HTR-8/SVneo (cell line): ENCODE measurements around the gene APOF.
"Not testable (repeated sequence)": the region's sequence is repeated elsewhere in the genome, so short reads cannot be mapped to it uniquely, and the experiment has no call there.

Source experiments
- DNase-seq: peaks from one replicate; pipeline ENCODE4 v3.0.0; 2011; ENCODE audit warnings: low spot score, mixed read lengths; ENCODE audit not compliant: insufficient read length
- FAIRE-seq: peaks from 2 replicates; lab custom pipeline; 2011; peaks lifted over from hg19 to GRCh38; lab: Jason Lieb, UNC

Gene APOF, protein sequence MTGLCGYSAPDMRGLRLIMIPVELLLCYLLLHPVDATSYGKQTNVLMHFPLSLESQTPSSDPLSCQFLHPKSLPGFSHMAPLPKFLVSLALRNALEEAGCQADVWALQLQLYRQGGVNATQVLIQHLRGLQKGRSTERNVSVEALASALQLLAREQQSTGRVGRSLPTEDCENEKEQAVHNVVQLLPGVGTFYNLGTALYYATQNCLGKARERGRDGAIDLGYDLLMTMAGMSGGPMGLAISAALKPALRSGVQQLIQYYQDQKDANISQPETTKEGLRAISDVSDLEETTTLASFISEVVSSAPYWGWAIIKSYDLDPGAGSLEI

DNA sequence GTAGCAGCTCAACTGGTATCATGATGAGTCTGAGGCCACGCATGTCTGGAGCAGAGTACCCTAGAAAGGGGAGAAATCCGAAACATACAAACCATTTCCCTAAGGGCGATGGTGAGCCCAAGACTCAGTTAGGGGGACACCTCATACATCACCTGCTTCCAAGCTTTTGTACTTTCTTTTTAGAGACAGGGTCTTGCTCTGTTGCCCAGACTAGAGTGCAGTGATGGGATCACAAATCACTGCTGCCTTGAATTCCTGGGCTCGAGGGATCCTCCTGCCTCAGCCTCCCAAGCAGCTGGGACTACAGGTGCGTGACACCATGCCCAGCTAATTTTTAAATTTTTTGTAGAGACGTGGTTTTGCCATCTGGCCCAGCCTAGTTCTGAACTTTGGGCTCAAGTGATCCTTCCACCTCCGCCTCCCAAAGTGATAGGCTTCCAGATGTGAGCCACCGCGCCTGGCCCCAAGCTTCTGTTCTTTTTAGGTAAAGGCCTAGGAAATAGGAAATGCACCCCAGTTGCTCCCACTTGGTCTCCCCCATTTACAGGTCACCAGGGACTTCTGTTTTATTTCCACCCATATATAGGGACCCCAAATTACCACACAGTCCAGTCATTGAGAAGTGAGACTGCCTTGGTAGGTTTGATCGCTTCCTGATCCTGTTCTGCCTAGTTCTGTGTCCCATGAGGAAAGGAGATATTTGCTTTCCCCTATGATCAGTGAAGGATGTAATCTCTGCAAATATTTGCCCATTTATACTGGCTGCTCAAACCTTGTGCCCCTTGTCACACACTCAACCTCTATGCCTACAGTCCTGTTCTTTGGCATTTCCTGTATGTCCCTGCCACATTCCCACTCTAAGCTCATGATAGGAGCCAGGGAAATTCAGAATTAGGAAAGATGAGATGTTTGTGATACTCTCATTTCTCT, at the start of gene APOF:
Gene APOF (minus strand): TSS at position 728 of the 930 bp plus-strand sequence. CDS start 112 bp downstream, at position 616.
- no peak for FAIRE-seq
- DNase-seq = no peak

DNA sequence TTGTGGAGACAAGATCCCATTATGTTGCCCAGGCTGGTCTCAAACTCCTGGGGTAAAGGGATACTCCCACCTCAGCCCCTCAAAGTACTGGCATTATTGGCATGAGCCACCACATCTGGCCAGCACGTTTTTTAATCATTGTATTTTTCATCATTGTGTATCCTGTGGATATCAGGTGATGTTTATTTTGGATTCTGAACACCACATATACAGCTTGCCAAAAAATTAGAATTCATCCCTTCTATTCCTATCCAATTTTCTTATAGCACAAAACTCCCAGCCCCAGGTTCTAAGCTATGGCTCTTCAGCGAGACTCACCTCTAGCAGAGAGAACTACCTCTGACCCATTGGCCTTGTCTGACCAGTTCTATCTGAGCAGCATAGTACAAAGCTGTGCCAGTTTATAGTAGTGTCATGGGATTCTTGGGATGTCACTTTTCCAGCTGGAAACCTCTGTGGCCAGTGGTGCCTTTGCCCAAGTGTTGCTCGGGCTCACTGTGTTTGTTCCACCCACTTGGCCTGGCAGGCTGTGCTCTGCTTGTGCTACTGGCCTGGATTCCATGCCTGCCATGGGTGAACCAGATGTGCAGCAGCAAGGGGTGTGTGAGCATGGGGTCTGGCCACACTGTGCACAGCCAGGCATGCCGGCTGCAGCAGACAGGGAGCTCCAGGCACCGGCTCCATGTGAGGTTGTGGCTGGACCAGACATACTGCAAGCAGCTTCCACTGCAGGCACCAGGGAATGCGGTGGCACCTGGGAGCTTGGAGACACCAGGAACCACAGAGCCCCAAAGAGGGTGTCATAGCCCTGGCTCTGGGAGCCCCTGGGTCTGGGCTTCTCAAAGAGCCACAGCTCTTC, 49.4 kb upstream of the APOF start:
- DNase-seq (no peak), FAIRE-seq (no peak)

DNA sequence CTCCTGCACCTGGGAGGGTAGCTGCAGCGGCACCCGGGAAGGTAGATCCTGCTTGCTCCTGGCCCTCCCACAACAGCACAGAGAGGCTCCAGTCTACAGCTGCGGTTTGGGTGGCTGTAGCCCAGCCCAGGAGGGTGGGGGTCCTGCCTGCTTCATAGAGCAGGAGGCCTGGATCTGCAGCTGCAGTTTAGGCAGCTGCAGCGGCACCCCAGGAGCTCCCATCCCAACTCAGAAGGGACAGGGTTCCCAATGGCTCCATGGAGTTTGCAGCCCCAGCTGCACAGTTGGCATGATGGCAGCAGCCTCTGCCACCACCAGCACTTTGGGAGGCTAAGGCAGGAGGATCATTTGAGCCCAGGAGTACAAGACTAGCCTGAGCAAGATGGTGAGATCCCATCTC, 48.1 kb upstream of the APOF start:
- FAIRE-seq (no peak), DNase-seq (no peak)

DNA sequence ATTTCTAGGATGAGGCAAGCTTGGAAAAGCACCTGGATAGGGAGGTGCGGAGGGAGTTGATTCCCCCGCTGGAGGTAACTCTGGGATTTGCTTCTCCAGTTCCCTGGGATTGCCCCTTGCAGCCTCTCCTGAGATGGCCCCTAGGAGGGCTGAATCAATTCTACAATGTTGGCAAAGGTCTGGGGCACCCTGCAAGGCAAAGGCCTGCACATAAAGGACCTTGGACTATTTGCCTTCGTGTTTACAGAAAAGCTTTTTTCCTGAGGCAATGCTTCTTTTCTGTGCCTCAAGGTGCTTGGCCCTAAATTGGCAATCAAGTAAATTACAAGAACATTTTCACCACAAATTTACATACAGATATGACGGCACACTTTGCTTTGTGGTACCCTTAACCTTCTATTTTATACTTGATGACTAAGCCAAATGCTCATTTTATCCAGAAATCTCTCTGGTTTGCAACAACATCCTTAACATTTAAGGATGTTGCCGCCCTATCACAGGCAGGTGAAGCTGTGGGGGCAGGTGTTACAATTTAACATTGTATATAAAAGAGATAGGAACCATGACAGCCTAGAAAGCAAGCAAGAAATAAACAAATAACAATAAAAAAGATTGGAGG, 46.3 kb upstream of the APOF start:
- no peak for FAIRE-seq
- DNase-seq = no peak

DNA sequence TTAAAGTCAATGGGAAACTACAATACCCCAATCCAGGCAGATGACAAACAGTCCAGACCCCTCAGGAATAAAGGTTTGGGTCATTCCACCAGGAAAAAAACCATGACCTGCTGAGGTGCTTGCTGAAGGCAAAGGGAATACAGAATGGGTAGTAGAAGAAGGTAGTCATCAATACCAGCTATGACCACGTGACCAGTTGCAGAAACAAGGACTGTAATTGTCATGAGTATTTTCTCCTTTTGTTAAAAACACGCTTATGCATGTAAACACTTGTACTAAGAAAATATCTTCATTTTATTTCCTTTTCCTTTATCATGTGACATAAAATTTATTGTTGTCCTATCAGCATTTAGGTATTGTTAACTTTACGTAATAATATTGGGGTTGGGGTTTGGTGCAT, 41.6 kb upstream of the APOF start:
- FAIRE-seq = not testable (repeated sequence)

DNA sequence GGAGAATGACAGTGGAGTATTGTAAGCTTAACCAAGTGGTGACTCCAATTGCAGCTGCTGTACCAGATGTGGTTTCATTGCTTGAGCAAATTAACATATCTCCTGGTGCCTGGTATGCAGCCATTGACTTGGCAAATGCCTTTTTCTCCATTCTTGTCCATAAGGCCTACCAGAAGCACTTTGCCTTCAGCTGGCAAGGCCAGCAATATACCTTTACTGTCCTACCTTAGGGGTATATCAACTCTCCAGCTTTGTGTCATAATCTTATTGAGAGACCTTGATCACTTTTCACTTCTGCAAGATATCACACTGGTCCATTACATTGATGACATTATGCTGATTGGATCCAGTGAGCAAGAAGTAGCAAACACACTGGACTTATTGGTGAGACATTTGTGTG, 39.0 kb upstream of the APOF start:
- not testable (repeated sequence) for DNase-seq, FAIRE-seq

More for the DNA sequence above, 41.6 kb upstream of the APOF start:
- DNase-seq = not testable (repeated sequence)

DNA sequence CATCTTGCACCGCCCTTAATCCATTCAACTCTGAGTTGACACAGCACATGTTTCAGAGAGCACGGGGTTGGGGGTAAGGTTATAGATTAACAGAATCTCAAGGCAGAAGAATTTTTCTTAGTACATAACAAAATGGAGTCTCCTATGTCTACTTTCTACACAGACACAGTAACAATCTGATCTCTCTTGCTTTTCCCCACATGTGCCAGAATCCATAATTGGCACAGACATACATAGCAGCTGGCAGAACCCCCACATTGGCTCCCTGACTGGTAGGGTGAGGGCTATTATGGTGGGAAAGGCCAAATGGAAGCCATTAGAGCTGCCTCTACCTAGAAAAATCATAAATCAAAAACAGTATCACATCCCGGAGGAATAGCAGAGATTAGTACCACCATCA, 38.5 kb upstream of the APOF start:
- DNase-seq, FAIRE-seq: not testable (repeated sequence)

DNA sequence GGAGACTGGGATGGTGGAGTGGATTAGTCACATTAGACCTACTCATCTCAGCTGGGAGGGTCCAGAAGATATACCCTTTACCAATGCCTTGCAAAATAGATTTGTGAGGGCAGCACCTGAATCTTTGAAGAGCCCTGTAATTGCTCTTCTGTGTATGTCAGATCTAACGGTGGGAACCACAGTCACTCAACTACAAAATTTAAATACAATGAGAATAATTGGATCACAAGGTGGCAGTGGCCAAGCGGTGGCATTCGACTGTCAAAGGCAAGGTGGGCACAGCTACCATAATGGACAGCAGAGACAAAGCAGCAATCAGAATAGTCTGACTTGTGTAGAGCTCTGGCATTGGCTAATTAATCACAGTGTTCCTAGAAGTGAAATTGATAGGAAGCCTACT, 36.8 kb upstream of the APOF start:
- not testable (repeated sequence) for DNase-seq, FAIRE-seq

DNA sequence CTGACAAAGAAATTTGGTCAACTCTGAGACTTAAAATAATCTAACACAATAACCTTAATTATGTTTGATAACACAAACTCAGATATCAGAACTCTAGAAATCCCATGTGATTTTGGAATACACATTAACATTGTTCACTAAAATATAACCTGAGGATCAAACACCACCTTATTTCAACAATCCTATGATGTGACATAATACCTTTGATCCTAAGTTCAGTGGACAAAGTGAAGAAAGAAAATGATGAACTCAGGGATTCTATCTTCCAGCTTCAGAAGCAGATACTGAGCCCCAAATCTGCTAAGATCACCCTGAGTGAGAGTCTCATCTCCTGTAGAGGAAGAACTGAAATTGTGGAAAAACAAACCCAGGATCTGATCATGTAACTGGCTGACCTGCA, 35.7 kb upstream of the APOF start:
- no peak for FAIRE-seq
- no peak for DNase-seq

DNA sequence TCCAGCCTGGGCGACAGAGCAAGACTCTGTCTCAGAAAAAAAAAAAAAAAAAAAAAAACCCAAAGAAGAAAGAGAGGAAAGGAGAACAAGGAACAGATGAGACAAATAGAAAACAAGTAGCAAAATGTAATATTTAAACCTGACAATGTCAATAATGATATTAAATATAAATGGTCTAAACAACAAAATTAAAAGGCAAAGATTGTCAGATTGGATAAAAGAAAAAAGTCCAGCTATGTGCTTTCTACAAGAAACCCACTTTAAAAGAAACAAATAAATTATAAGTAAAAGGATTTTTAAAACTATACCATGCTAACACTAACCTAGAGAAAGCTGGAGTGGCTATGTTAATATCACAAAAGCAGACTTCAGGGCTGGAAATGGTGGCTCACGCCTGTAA, 29.7 kb upstream of the APOF start:
- DNase-seq = no peak
- no peak for FAIRE-seq

DNA sequence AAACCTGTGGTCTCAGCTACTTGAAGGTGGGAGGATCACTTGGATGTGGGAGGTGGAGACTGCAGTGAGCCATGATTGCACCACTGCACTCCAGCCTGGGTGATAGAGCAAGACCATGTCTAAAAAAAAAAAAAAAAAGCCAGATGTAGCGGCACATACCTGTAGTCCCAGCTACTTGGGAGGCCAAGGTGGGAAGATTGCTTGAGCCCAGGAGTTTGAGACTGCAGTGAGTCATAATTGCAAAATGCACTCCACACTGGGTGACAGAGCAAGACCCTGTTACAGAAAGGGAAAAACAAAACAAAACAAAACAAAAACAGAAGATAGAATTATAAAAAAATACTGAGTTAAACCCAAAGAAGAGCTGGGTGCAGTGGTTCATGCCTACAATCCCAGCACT, 29.1 kb upstream of the APOF start:
- FAIRE-seq = no peak
- no peak for DNase-seq

DNA sequence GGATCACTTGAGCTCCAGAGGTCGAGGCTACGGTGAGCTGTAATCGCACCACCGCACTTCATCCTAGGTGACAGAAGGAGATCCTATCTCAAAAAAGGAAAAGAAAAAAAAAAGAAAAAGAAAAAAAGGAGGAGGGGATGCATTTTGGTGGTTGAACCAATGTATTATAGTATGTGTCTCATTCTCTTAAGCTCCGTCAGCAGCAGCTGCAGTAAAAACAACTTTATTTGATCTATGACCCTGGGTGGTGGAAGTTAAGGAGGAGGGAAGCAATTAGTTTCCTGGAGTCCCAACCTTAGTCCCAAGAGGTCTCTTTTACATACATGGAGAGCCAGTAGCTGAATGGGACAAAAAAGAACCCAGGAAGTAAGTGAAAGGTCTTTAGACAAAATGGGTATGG, 26.8 kb upstream of the APOF start:
- DNase-seq (no peak), FAIRE-seq (no peak)

DNA sequence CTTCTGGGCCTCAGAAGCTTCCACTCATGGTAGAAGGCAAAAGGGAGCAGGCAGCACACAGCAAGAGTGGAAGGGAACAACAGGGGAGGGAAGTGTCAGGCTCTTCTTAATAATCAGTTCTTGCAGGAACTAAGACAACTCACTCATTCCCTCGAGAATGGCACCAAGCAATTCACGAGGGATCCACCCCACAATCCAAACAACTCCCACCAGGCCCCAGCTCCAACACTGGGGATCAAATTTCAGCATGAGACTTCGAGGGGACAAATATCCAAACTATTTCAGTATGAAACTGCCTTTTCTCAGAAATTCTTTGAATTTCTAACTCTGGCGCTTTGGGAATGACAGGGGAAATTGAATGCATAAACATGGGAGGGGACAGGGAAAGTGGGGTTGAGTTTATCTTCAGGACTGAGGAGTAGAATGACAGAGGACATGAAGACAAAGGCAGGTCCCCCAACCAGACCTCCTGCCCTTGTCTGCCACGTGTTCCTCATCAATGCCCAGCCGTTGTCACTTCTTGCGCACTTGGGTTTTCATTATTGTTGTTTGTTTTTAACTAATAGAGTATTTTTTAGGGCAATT, 24.6 kb upstream of the APOF start:
- no peak for FAIRE-seq
- peak; percentile 26 for DNase-seq

DNA sequence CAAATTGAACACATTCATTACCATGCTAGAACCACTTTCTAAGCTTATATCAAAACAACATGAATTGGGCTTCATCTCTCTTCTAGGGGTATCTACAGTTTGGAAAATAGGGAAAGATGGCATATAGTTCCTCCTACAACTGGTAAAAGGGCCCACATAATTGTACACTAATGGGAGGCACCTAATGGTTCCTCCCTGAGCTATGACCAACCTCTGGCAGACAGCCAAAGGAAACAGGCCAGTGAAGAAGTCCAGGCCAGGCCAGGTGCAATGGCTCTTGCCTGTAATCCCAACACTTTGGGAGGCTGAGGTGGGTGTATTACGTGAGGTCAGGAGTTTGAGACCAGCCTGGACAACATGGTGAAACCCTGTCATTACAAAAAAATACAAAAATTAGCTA, 23.2 kb upstream of the APOF start:
- DNase-seq (no peak), FAIRE-seq (no peak)

DNA sequence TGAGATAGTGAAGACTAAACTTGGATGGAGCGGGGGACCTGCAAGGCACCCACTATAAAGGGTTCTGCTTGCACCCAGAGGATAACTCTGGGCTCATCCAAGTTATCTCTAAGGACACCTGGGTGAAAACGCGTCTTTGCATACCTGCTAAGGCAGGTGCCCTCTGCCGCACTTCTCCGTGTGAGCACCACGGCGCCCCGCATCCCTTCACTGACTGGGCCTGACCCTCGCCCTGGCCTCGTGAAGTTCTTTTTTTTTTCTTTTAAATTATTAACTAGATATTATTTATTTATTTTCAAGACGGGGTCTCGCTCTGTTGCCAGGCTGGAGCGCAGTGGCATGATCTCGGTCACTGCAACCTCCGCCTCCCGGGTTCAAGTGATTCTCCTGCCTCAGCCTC, 20.0 kb upstream of the APOF start:
- FAIRE-seq (no peak), DNase-seq (no peak)

DNA sequence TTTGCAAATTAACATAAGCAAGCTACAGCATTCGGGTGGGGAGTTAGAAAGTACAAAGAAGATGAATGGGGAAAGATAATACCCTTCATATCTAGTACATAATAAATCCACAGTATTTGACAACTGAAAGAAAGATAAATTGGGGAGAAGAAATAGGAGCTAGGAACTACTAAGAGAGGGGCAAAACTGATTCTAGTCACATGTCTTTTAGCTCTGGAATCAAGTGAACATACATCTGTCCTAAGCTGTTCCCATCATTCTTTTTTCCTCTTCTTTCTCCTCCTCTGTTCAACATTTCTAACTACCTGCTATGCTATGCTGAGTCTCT, 15.3 kb upstream of the APOF start:
- FAIRE-seq = no peak
- DNase-seq = no peak

DNA sequence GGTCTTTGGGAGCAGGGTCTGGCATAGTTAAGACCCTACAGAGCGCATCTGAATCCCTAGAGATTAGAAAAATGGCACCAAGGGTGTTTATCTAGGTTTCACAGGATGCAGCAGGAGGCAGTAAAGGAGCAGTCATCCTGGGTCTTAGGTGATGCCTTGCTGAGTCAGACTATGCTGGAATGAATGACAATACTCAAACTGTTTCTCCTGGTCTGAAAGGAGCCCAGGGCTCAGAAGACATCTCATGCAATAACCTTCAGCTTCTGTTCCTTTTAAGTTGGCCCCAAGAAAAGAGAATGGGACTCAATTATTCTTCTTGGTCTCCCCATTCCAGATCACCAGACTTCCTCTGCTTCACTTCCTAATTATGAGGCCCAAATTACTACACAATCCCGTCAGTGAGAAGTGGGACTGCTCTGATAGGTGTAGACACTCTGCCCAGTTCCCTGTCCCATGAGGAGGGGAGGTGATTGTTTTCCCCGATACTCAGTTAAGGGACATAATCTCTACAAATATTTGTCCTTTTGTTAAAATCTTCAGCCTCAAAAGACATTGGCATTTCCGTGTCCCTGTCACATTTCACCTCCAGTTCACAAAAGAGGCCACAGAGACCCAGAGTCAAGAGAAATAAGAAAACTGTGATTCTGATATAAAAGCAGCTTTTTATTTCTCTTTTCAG, 14.8 kb upstream of the APOF start:
- FAIRE-seq (no peak), DNase-seq (peak; percentile 29)

DNA sequence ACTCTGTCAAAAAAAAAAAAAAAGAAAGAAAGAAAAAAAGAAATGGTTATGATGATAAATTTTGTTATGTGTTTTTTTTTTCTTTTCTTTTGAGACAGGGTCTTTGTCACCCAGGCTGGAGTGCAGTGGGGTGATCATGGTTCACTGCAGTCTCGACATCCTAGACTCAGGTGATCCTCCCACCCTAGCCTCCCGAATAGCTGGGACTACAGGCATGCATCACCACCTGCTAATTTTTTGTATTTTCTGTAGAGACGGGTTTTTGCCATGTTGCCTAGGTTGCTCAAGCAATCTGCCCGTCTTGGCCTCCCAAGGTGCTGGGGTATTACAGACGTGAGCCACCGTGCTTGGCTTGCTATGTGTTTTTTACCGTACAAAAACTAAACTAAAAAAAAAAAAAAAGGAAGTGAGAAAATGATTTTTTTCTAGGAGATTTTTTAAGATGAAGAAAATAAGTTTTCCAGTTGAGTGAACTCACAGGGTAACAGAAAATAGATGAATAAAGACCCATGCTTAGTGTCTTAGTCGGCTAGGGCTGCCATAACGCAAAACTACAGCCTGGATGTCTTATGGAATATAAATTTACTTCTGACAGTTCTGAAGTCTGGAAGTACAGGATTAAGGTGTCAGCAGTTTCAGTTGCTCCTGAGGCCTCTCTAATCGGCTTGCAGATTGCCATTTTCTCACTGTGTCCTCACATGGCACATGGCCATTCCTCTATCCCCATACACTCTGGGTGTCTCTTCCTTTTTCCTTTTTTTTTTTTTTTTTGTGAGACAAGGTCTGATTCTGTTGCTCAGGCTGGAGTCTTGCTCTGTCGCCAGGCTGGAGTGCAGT, 13.2 kb upstream of the APOF start:
- FAIRE-seq (no peak), DNase-seq (no peak)
